HG02571 (cell line): ENCODE data around the gene PPP1CA.

Experiments
- ATAC-seq: cut with Tn5 transposase; IDR thresholded peaks from one replicate; pipeline ENCODE4 v1.9.1; 2021; ENCODE audit warnings: mild to moderate bottlenecking, moderate library complexity; ENCODE audit not compliant: unreplicated experiment

PPP1CA gene

DNA sequence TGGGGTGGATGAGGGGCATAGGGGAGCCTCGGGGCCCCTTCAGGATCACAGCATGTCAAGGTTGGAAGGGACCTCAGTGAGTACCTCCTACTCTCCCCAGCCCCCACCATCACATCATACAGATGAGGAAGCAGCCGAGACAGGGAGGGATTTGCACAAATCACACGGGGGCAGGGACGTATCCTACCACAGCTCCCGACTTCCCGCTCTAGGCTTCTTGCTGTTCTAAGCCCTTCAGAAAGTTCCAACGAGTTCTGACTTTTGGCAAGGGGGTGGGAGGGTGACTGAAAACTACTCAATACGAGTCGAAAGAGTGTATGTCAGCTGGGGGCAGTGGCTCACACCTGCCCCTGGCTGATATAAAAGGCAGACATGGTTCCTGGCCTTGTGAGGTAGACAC lies 14.6 kb downstream of the PPP1CA start:
- ATAC-seq = no peak

GRCh38 chr11:67384851-67385366 lies 16.7 kb downstream of the PPP1CA start:
- ATAC-seq = no peak

DNA sequence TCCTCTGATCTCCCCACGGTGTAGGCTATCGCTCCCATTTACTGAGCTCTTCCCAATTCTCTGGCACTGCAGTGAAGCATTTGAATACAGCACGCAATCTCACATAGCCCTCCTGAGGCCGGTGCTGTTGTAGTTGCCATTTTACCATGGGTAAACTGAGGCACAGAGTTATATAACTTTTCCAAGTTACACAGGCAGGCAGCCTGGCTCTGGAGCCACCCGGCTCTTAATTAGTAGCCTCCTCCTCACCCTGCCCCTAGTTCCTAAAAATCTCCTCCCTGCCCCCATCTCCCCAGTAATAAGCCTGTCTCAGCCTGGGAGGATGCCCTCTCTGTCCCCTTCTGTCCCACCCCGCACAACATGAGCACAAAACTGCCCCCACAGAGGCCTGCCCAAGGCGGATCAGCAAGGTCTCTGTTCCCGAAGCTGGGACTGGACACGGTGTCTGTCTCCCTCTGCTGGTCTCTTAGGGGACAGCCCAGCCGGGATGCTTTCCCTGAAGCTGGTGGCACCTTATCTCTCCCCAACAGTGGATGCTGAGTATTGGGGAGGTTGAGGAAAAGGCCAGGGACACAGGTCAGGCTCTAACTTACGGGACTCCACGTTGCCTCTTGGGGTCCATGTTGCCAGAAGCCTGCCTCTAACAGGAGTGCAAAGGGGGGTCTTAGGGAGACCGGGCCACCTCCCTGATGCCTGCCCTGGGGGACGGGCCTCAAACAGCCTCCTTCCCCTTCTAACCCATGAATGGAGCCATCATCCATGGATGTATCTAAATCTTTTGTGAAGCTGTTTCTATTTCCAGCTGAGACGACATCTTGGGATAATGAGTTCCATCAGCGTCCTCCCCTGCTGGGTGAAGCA lies 19.2 kb downstream of the PPP1CA start:
- no peak for ATAC-seq

DNA sequence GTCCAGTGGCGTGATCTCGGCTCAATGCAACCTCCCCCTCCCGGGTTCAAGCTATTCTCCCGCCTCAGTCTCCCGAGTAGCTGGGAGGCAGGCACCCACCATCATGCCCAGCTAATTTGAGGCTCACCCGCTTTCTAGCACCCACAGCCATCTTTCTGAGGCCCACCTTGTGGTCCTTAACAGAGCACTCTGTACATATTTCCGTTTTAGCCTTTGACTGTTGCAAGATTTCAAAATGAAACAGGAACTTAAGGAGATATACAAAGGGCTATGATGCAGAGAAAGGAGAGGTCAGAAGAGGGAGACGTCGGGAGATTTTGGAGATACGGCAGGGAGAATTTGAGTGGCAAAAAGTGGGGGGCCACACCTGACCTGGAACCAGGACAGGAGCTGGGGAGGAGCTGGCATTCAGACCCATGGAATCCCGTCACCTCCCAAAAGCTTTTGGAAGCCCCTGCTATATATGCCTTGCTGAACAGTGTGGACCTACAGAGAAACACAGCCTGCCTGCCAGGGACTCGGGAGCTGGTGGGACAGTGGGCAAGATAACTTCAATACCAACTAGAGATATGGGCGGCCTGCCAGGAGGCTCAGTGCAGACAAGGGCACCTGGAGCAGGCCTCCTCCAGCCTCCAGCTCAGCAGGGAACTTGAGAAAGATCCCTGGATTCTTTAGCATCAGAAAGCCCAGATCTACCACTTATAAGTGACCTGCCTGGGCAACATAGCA lies 20.2 kb downstream of the PPP1CA start:
- ATAC-seq = no peak

DNA sequence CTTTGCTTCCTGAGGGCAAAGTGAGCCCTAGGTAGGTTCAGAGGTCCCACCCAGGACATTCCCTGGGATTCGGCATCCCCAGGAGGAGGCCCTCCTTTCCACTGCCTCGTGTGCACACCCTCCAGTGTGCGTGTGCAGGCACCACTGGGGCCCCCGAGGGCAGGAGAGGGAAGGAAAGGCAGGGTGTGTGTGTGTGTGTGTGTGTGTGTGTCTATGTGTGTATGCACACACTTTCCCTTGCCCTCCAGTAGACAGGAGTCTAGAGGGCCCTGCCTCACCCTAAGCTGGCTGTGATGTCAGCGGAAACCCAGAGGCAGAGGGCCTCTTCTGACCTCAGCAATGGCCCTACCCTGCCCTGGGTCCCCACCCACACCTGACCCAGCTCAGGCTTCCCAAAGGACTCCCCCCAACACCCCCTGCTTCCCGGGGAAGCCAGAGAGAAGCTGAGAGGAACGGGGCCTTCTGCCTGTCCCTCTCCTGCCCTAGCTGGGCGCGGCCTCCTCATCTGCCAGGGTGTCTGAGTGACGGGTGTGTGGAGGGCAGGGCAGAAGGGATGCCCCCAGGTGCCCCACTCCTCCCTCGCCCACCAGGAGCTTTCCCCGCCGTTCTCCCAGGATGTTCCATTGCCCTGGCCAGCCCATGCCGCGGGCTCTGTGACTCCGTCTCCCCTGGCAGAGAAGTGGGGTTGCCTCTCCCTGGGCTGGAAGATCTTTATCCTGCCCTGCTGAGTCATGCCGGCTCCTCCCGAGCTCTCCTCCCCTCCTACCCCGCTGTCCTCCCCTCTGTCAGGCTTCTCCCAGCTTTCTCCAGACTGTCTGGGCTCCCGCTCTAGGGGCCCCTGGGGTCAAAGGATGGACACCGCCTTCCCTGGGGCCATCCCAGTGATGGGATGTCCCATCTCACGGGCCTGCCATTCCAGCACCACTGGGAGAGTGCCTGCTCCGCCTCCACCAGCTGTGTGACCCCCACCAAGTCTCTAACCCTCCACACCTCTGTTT lies 22.3 kb downstream of the PPP1CA start:
- no peak for ATAC-seq

DNA sequence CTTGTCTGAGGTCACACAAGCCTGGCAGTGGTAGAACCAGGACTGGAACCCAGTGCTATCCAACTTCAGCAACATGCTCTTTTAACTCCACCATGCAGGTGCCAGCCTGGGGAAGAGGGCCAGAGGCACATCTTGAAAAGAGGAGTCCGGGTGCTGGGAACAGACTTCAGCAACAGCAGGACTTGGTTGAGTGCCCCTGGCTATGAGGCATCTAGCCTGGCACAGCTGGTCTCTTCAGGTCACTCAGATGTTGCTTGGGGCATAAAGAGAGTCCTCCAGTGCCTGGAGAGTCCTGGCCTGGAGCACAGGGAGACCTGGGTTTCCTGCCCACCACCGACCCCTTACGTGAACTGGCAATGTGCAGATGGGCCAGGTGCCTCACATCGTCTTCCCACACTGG lies 23.1 kb downstream of the PPP1CA start:
- no peak for ATAC-seq

DNA sequence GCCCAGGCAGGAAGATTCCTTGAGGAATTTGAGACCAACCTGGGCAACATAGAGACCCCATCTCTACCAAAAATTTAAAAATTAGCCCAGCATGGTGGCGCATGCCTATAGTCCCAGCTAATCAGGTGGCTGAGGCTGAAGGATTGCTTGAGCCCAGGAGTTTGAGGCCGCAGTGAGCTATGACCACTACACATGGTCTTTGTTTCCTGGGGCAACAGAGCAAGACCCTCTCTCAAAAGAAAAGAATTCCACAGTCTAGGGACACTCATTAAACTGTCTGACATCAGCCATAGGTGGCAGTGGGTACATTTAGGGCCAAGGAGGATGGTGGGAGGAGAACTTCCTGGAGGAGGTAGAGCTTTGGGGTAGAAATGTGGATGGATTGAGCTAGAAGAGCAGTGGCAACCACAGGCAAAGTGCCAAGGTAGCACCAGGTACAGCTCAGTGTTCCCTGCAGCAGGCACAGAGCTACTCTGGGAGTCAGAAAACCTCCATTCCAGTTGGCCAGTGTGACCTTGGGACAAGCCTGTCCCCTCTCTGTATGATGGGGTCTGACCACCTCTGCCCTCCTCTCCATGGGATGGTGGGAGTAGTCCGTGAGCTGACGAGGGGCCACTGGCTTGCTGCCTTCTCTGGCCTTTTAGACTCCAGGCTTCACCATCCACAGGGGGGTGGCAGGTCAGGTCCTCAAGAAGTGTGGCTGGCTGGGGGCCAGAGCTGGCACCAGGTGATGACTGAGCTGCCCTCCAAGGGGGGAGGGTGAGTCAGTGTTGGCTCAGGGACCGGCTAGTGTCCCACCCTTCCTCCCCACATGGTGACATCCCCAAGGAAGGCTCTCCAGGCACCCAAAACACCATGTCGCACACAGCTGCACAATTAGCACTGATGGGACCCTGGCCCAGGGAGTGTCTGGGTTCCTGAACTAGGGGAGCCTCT lies 24.5 kb downstream of the PPP1CA start:
- ATAC-seq = no peak

- ATAC-seq = no peak
These were observed 25.4 kb downstream of the PPP1CA start for GRCh38 chr11:67376063-67376820.

DNA sequence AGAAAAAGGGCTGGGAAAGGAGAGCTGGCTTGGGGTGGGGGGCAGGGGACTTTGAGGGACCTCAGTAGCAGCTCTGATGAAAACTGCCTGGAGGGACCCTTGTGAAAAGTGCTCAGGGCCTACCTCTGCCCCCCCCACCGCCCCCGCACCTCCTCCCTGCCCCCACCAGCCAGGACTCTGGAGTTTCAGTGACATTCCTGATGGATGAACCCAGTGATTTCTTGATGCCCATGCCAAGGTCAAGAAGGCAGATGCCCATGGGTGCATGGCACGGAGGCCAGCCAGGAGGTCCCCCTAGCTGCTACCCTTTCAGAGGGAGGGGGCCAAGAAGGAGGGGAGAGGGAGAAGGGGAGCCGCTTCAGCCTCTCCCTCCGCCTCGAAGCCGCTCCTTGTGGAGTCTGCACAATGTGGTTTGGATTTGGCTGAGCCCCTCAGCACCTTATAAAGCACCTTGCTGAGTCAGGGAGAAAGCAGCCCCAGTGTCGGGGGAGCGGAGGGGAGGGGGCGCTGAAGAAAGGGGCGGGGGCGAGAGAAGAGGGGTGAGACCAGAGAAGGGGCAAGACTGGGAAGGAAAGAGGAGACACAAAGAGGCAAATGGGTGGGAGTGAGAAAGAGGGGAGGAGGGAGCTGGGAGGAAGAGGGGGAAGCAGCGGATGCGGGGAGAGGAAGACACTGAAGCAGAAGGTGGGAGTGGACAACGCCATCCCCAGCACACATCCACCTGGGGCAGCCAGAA lies 26.2 kb downstream of the PPP1CA start:
- no peak for ATAC-seq

GRCh38 chr11:67374571-67375281 lies 26.9 kb downstream of the PPP1CA start:
- ATAC-seq = no peak

DNA sequence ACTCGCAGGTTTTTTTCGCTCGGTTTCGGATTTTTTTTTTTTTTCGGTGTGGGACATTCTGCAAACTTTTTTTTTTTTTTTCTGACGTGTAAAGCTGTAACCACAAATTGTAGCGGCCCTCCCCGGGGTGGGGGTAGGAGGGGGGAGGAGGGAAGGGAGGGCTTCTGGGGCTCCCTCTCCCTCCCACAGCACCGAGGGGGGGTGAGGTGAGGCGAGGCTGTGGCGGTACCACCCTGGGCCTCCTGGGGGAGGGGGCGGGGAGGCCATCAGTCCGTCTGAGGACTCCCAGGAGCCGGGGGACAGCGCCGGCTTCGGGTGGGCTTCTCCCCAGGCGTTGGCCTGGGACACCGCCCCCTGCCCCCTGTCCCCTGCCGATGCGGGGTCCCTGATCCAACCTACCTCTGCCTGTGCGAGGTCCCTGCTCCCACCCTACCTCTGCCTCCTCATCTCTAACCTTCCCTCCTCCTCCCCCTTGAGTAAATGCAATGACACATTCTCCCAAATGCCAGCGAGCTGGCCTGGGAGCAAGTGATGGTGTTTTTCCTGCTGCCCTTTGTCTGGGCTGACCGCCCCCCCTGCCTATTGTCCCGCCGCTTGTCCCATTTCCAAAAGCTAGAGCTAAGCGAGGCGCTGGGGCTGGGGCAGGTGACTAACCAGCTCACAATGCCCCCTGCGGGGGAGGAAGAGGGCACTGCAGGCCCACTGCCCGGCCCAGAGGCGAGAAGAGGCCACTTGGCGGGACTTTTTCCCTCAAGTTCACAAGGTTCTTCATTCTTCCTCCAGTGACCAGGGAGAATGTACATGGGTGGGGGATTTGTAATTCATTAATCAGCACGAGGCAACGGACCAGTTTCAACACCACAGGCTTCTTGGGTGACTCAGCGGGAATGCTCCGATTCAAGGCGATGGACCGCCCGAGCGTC lies 27.7 kb downstream of the PPP1CA start:
- no peak for ATAC-seq

- ATAC-seq = no peak
These were observed 28.5 kb downstream of the PPP1CA start, which contains the start of gene CLCF1 for GRCh38 chr11:67372993-67373647. CLCF1 (minus strand) TSS chr11:67373598; CDS start chr11:67373539, 59 bp downstream.

DNA sequence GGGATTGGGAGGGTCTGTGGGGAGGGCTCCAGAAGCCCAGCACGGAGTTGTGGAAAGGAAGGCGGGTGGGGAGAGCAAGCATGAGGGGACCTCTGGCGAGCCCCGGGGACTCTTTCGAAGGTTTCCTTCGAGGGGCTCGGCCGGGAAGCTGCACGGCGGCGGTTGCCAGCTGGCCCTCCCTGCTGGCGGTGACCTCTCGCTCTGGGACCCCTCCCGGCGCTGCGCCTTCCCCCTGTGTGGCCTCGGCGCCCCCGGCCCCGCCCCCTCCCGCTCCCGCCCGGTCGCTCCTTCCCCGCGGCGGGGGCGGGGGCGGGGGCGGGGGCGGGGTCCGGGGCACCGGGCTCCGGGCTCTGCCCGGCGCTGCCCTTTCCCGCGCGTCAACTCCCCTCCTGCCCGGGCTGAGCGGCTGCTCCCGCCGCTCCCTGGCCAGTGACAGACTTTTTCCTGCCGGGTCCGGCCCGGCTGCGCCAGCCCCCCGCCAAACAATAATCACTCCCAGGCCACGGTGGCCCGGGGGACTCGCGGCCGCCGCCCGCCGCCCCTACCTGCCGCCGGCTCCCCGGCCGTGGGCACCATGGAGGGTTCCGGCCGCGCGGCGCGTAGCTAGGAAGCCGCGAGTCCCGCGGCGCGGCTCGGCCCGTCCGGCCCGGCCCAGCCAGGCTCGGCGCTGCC lies 29.2 kb downstream of the PPP1CA start:
- ATAC-seq = no peak

GRCh38 chr11:67371911-67372320 lies 29.7 kb downstream of the PPP1CA start:
- ATAC-seq = no peak

- no peak for ATAC-seq
These were observed 30.3 kb downstream of the PPP1CA start for GRCh38 chr11:67371189-67371910.
